Measurements from ENCODE around the gene SNX17.
A peak's percentile ranks its signal among the peaks of the same experiment; 100 is the strongest.

The SNX17 gene

GRCh38 chr2:27375513-27376099, 5.2 kb downstream of the SNX17 start:
- no peak for TF ChIP-seq Cebpa-rat (IDR thresholded peaks at IDR 0.05)
- H3K4me2 ChIP-seq: no peak overlapping the region
- H4K20me1 ChIP-seq: peaks cover 17 to 50% (median 39%) of the 10 kb centered on the region in 11 experiments; a peak in 16 of 22 replicates
- peaks cover 59 to 79% (median 63%) of the 10 kb centered on the region in 11 experiments for H3K36me3 ChIP-seq
- H3K4me3 ChIP-seq: no peak overlapping the region
- H3K4me1 ChIP-seq: peaks cover 44 to 62% (median 48%) of the 10 kb centered on the region in 10 experiments
- H3K9me3 ChIP-seq (replicated peaks in 1 of 11): no peaks in the 10 kb centered on the region
- H3K9ac ChIP-seq: no peak overlapping the region
- no peak overlapping the region for H3K27ac ChIP-seq
- H3K27me3 ChIP-seq: no peaks in the 10 kb centered on the region

DNA sequence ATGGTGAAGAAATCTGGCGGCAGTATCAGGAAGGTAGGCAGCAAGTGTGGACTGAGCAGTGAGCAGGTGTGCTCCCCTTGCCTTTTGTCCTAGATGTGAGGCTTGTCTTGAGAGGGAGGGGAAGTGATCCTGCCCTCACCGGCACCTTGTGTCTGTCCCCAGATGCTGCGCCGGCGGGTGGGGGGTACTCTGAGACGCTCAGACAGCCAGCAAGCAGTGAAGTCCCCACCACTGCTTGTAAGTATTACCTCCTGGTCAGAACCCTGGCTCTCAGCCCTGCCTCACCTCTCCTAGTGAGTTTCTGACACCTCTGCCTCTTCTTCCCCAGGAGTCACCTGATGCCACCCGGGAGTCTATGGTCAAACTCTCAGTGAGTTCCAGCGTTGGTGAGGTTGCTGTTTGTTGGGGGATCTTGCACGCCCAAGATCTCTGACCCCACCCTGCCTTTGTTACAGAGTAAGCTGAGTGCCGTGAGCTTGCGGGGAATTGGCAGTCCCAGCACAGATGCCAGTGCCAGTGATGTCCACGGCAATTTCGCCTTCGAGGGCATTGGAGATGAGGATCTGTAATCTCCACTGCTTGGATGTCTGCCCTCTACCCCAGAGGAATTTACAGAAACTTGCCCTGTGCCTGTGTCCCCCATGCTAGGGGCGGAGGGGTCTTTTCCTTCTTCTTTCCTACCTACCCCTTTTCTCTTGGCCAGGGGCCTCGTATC, 5.9 kb downstream of the SNX17 start:
- Histone ChIP-seq H3K9ac (peak overlapping the region in 2 of 11 experiments; percentile 3 to 9; a peak in 4 of 22 replicates), H3K36me3 (peaks cover 61 to 83% (median 69%) of the 10 kb centered on the region in 11 experiments), H4K20me1 (peaks cover 17 to 50% (median 39%) of the 10 kb centered on the region in 11 experiments; a peak in 16 of 22 replicates), H3K27ac (no peak overlapping the region), H3K4me2 (no peak overlapping the region), H3K27me3 (no peaks in the 10 kb centered on the region), H3K4me3 (no peak overlapping the region), H3K4me1 (peaks cover 43 to 69% (median 51%) of the 10 kb centered on the region in 10 experiments), H3K9me3 (replicated peaks in 1 of 11) (no peaks in the 10 kb centered on the region)
- TF ChIP-seq Cebpa-rat (IDR thresholded peaks at IDR 0.05): no peak

GRCh38 chr2:27376866-27377617, 6.6 kb downstream of the SNX17 start:
- Histone ChIP-seq H3K27me3 (no peaks in the 10 kb centered on the region), H3K4me3 (no peak overlapping the region), H3K4me1 (peaks cover 36 to 65% (median 44%) of the 10 kb centered on the region in 10 experiments), H3K36me3 (peaks cover 68 to 88% (median 76%) of the 10 kb centered on the region in 11 experiments), H4K20me1 (peaks cover 11 to 50% (median 39%) of the 10 kb centered on the region in 11 experiments; a peak in 15 of 22 replicates), H3K4me2 (no peak overlapping the region; a peak in 1 of 22 replicates), H3K27ac (no peak overlapping the region), H3K9ac (peak overlapping the region in 2 of 11 experiments; percentile 3 to 9; a peak in 4 of 22 replicates), H3K9me3 (replicated peaks in 1 of 11) (no peaks in the 10 kb centered on the region)
- no peak for TF ChIP-seq Cebpa-rat (IDR thresholded peaks at IDR 0.05)

GRCh38 chr2:27377618-27378095, 7.2 kb downstream of the SNX17 start:
- peaks cover 30 to 59% (median 38%) of the 10 kb centered on the region in 10 experiments for H3K4me1 ChIP-seq
- H3K27ac ChIP-seq: peak overlapping the region in 1 of 11 experiments; percentile 34; a peak in 1 of 22 replicates
- peaks cover 8 to 49% (median 38%) of the 10 kb centered on the region in 11 experiments; a peak in 15 of 22 replicates for H4K20me1 ChIP-seq
- H3K9ac ChIP-seq: peak overlapping the region in 6 of 11 experiments; percentile 9 to 94 (median 88); a peak in 8 of 22 replicates
- no peak for TF ChIP-seq Cebpa-rat (IDR thresholded peaks at IDR 0.05)
- H3K4me3 ChIP-seq: no peak overlapping the region
- peak overlapping the region in 5 of 11 experiments; percentile 89 to 99 (median 92); a peak in 6 of 22 replicates for H3K4me2 ChIP-seq
- peaks cover 74 to 88% (median 81%) of the 10 kb centered on the region in 11 experiments for H3K36me3 ChIP-seq
- no peaks in the 10 kb centered on the region for H3K9me3 ChIP-seq (replicated peaks in 1 of 11)
- no peaks in the 10 kb centered on the region for H3K27me3 ChIP-seq

- Histone ChIP-seq H4K20me1 (peaks cover 8 to 49% (median 38%) of the 10 kb centered on the region in 11 experiments; a peak in 15 of 22 replicates), H3K27ac (peak overlapping the region in 6 of 11 experiments; percentile 8 to 94 (median 60); a peak in 8 of 22 replicates), H3K9ac (peak overlapping the region; percentile 82 to 94 (median 88); a peak in 20 of 22 replicates), H3K4me1 (peaks cover 24 to 55% (median 32%) of the 10 kb centered on the region in 10 experiments), H3K4me2 (peak overlapping the region; percentile 89 to 99 (median 93); a peak in 19 of 22 replicates), H3K36me3 (peaks cover 72 to 88% (median 82%) of the 10 kb centered on the region in 11 experiments), H3K27me3 (no peaks in the 10 kb centered on the region), H3K4me3 (peak overlapping the region in 7 of 10 experiments; percentile 67 to 80 (median 74); a peak in 7 of 20 replicates), H3K9me3 (replicated peaks in 1 of 11) (no peaks in the 10 kb centered on the region)
- TF ChIP-seq Cebpa-rat (IDR thresholded peaks at IDR 0.05): no peak
Observed at GRCh38 chr2:27378096-27378808, 7.8 kb downstream of the SNX17 start.

GRCh38 chr2:27378809-27379290, 8.4 kb downstream of the SNX17 start:
- H3K4me1 ChIP-seq: peaks cover 19 to 53% (median 26%) of the 10 kb centered on the region in 10 experiments
- H4K20me1 ChIP-seq: peaks cover 8 to 49% (median 35%) of the 10 kb centered on the region in 11 experiments; a peak in 15 of 22 replicates
- peak overlapping the region; percentile 82 to 94 (median 88) for H3K9ac ChIP-seq
- H3K36me3 ChIP-seq: peaks cover 72 to 88% (median 82%) of the 10 kb centered on the region in 11 experiments
- peak overlapping the region; percentile 89 to 99 (median 93) for H3K4me2 ChIP-seq
- no peaks in the 10 kb centered on the region for H3K27me3 ChIP-seq
- no peak for TF ChIP-seq Cebpa-rat (IDR thresholded peaks at IDR 0.05)
- peak overlapping the region in 9 of 10 experiments; percentile 67 to 85 (median 74); a peak in 17 of 20 replicates for H3K4me3 ChIP-seq
- H3K27ac ChIP-seq: peak overlapping the region in 8 of 11 experiments; percentile 8 to 96 (median 87); a peak in 13 of 22 replicates
- H3K9me3 ChIP-seq (replicated peaks in 1 of 11): no peaks in the 10 kb centered on the region

DNA sequence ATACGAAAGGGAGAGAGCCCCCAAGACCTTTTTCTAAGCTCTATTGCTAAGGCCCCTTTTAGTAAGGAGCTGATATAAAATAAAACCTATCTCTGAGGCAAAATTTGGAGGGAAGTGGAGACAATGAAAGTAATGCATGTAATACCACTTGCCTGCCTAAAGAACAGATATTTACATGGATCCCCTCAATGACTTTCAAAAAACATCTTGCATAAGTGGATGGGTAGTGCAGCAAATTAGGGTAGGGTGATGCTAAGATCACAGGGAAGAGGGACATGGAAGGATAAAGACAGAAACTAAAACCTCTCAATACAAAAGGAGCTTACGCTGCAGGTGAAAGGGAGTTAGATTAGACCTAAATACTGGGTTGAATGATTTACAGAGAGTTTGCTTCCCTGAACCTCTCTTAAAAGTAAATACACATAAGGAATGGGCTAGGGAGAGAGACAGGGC, 9.0 kb downstream of the SNX17 start:
- no peak for TF ChIP-seq Cebpa-rat (IDR thresholded peaks at IDR 0.05)
- Histone ChIP-seq H3K9ac (peak overlapping the region; percentile 82 to 94 (median 88)), H3K27ac (peak overlapping the region; percentile 78 to 96 (median 87)), H3K4me3 (peak overlapping the region; percentile 67 to 85 (median 72)), H3K36me3 (peaks cover 74 to 88% (median 83%) of the 10 kb centered on the region in 11 experiments), H3K9me3 (replicated peaks in 1 of 11) (no peaks in the 10 kb centered on the region), H3K4me1 (peaks cover 19 to 52% (median 25%) of the 10 kb centered on the region in 10 experiments), H3K27me3 (no peaks in the 10 kb centered on the region), H3K4me2 (peak overlapping the region; percentile 89 to 99 (median 93)), H4K20me1 (peaks cover 8 to 46% (median 35%) of the 10 kb centered on the region in 11 experiments; a peak in 15 of 22 replicates)

Data from BLaER1 treated with 17β-estradiol and CSF1 and Interleukin-3, amounts not matched to agents 10 nM and 100 nM (cell line).